Measurements from ENCODE around the gene RASIP1.
"Not testable (repeated sequence)": the region's sequence is repeated elsewhere in the genome, so short reads cannot be mapped to it uniquely, and the experiment has no call there.

The RASIP1 gene

GRCh38 chr19:48696353-48697010 lies 43.9 kb downstream of the RASIP1 start:
- peak overlapping the region; percentile 75 for H3K4me3 ChIP-seq (ENCODE audit: low read depth, low read length)
- no peaks in the 10 kb centered on the region for H3K27me3 ChIP-seq (ENCODE audit: control insufficient read depth, insufficient read depth, low read length)
- peak overlapping the region; percentile 23 for H3K9ac ChIP-seq (ENCODE audit: low read depth, low read length)
- H3K27ac ChIP-seq (ENCODE audit: low read depth, low read length) = peak overlapping the region; percentile 62
- H3K9me3 ChIP-seq (ENCODE audit: control insufficient read depth, insufficient read depth, low read length) = no peaks in the 10 kb centered on the region
- 0 out of 2 replicates have a peak, but pooled peaks cover 3% of the 10 kb centered on the region for H3K4me1 ChIP-seq (ENCODE audit: control insufficient read depth, insufficient read depth, low read length)
- no peaks in the 10 kb centered on the region for H3K36me3 ChIP-seq (ENCODE audit: control insufficient read depth, insufficient read depth, low read length)

- H3K36me3 ChIP-seq (ENCODE audit: control insufficient read depth, insufficient read depth, low read length) = no peaks in the 10 kb centered on the region
- peak within 1 kb of the TSS; percentile 62 for H3K27ac ChIP-seq (ENCODE audit: low read depth, low read length)
- H3K4me3 ChIP-seq (ENCODE audit: low read depth, low read length) = peak within 1 kb of the TSS; percentile 75
- no peaks in the 10 kb centered on the region for H3K27me3 ChIP-seq (ENCODE audit: control insufficient read depth, insufficient read depth, low read length)
- H3K9ac ChIP-seq (ENCODE audit: low read depth, low read length) = peak within 1 kb of the TSS; percentile 23
- 0 out of 2 replicates have a peak, but pooled peaks cover 3% of the 10 kb centered on the region for H3K4me1 ChIP-seq (ENCODE audit: control insufficient read depth, insufficient read depth, low read length)
- H3K9me3 ChIP-seq (ENCODE audit: control insufficient read depth, insufficient read depth, low read length) = no peaks in the 10 kb centered on the region
Measured at GRCh38 chr19:48695743-48696352, 44.6 kb downstream of the RASIP1 start, which contains the start of gene FUT2. TSS of gene FUT2 (plus strand) at chr19:48695971. CDS start at chr19:48702957, 6,986 bp downstream.

GRCh38 chr19:48693629-48694028 lies 46.8 kb downstream of the RASIP1 start:
- not testable (repeated sequence) for H3K27me3 ChIP-seq (ENCODE audit: control insufficient read depth, insufficient read depth, low read length); H3K9me3 ChIP-seq (ENCODE audit: control insufficient read depth, insufficient read depth, low read length); H3K27ac ChIP-seq (ENCODE audit: low read depth, low read length); H3K4me3 ChIP-seq (ENCODE audit: low read depth, low read length); H3K9ac ChIP-seq (ENCODE audit: low read depth, low read length); H3K36me3 ChIP-seq (ENCODE audit: control insufficient read depth, insufficient read depth, low read length); H3K4me1 ChIP-seq (ENCODE audit: control insufficient read depth, insufficient read depth, low read length)

GRCh38 chr19:48689449-48689848 lies 51.0 kb downstream of the RASIP1 start:
- no peaks in the 10 kb centered on the region for H3K27me3 ChIP-seq (ENCODE audit: control insufficient read depth, insufficient read depth, low read length)
- no peak overlapping the region for H3K27ac ChIP-seq (ENCODE audit: low read depth, low read length)
- no peaks in the 10 kb centered on the region for H3K36me3 ChIP-seq (ENCODE audit: control insufficient read depth, insufficient read depth, low read length)
- H3K4me3 ChIP-seq (ENCODE audit: low read depth, low read length) = no peak overlapping the region
- H3K9me3 ChIP-seq (ENCODE audit: control insufficient read depth, insufficient read depth, low read length) = no peaks in the 10 kb centered on the region
- H3K9ac ChIP-seq (ENCODE audit: low read depth, low read length) = no peak overlapping the region
- no peaks in the 10 kb centered on the region for H3K4me1 ChIP-seq (ENCODE audit: control insufficient read depth, insufficient read depth, low read length)

GRCh38 chr19:48687776-48688175 lies 52.6 kb downstream of the RASIP1 start:
- H3K36me3 ChIP-seq (ENCODE audit: control insufficient read depth, insufficient read depth, low read length) = no peaks in the 10 kb centered on the region

GRCh38 chr19:48686637-48687036 lies 53.8 kb downstream of the RASIP1 start:
- H3K9ac ChIP-seq (ENCODE audit: low read depth, low read length); H3K36me3 ChIP-seq (ENCODE audit: control insufficient read depth, insufficient read depth, low read length); H3K9me3 ChIP-seq (ENCODE audit: control insufficient read depth, insufficient read depth, low read length); H3K4me1 ChIP-seq (ENCODE audit: control insufficient read depth, insufficient read depth, low read length); H3K27me3 ChIP-seq (ENCODE audit: control insufficient read depth, insufficient read depth, low read length); H3K4me3 ChIP-seq (ENCODE audit: low read depth, low read length); H3K27ac ChIP-seq (ENCODE audit: low read depth, low read length): not testable (repeated sequence)

More at GRCh38 chr19:48687776-48688175, 52.6 kb downstream of the RASIP1 start:
- Histone ChIP-seq H3K9ac (ENCODE audit: low read depth, low read length) (no peak overlapping the region), H3K4me3 (ENCODE audit: low read depth, low read length) (no peak overlapping the region), H3K9me3 (ENCODE audit: control insufficient read depth, insufficient read depth, low read length) (no peaks in the 10 kb centered on the region), H3K27me3 (ENCODE audit: control insufficient read depth, insufficient read depth, low read length) (no peaks in the 10 kb centered on the region), H3K27ac (ENCODE audit: low read depth, low read length) (no peak overlapping the region), H3K4me1 (ENCODE audit: control insufficient read depth, insufficient read depth, low read length) (no peaks in the 10 kb centered on the region)

- H3K4me3 ChIP-seq (ENCODE audit: low read depth, low read length) = no peak overlapping the region
- H3K36me3 ChIP-seq (ENCODE audit: control insufficient read depth, insufficient read depth, low read length) = no peaks in the 10 kb centered on the region
- H3K27me3 ChIP-seq (ENCODE audit: control insufficient read depth, insufficient read depth, low read length) = no peaks in the 10 kb centered on the region
- no peaks in the 10 kb centered on the region for H3K4me1 ChIP-seq (ENCODE audit: control insufficient read depth, insufficient read depth, low read length)
- H3K27ac ChIP-seq (ENCODE audit: low read depth, low read length) = no peak overlapping the region
- no peaks in the 10 kb centered on the region for H3K9me3 ChIP-seq (ENCODE audit: control insufficient read depth, insufficient read depth, low read length)
- no peak overlapping the region for H3K9ac ChIP-seq (ENCODE audit: low read depth, low read length)
Measured at GRCh38 chr19:48686088-48686487, 54.3 kb downstream of the RASIP1 start.

GRCh38 chr19:48685583-48685982 lies 54.8 kb downstream of the RASIP1 start:
- Histone ChIP-seq H3K9me3 (ENCODE audit: control insufficient read depth, insufficient read depth, low read length) (no peaks in the 10 kb centered on the region), H3K4me3 (ENCODE audit: low read depth, low read length) (no peak overlapping the region), H3K9ac (ENCODE audit: low read depth, low read length) (no peak overlapping the region), H3K27ac (ENCODE audit: low read depth, low read length) (no peak overlapping the region), H3K4me1 (ENCODE audit: control insufficient read depth, insufficient read depth, low read length) (no peaks in the 10 kb centered on the region), H3K36me3 (ENCODE audit: control insufficient read depth, insufficient read depth, low read length) (no peaks in the 10 kb centered on the region), H3K27me3 (ENCODE audit: control insufficient read depth, insufficient read depth, low read length) (no peaks in the 10 kb centered on the region)

GRCh38 chr19:48683349-48683748 lies 57.1 kb downstream of the RASIP1 start:
- Histone ChIP-seq H3K27me3 (ENCODE audit: control insufficient read depth, insufficient read depth, low read length) (no peaks in the 10 kb centered on the region), H3K9ac (ENCODE audit: low read depth, low read length) (no peak overlapping the region), H3K4me1 (ENCODE audit: control insufficient read depth, insufficient read depth, low read length) (no peaks in the 10 kb centered on the region), H3K36me3 (ENCODE audit: control insufficient read depth, insufficient read depth, low read length) (no peaks in the 10 kb centered on the region), H3K27ac (ENCODE audit: low read depth, low read length) (no peak overlapping the region), H3K9me3 (ENCODE audit: control insufficient read depth, insufficient read depth, low read length) (no peaks in the 10 kb centered on the region), H3K4me3 (ENCODE audit: low read depth, low read length) (no peak overlapping the region)

- Histone ChIP-seq H3K36me3 (ENCODE audit: control insufficient read depth, insufficient read depth, low read length) (no peaks in the 10 kb centered on the region), H3K4me1 (ENCODE audit: control insufficient read depth, insufficient read depth, low read length) (no peaks in the 10 kb centered on the region), H3K9me3 (ENCODE audit: control insufficient read depth, insufficient read depth, low read length) (no peaks in the 10 kb centered on the region), H3K27me3 (ENCODE audit: control insufficient read depth, insufficient read depth, low read length) (no peaks in the 10 kb centered on the region), H3K4me3 (ENCODE audit: low read depth, low read length) (no peak overlapping the region), H3K9ac (ENCODE audit: low read depth, low read length) (no peak overlapping the region), H3K27ac (ENCODE audit: low read depth, low read length) (no peak overlapping the region)
Measured at GRCh38 chr19:48681127-48681470, 59.3 kb downstream of the RASIP1 start.

- H3K4me1 ChIP-seq (ENCODE audit: control insufficient read depth, insufficient read depth, low read length) = no peaks in the 10 kb centered on the region
- H3K9me3 ChIP-seq (ENCODE audit: control insufficient read depth, insufficient read depth, low read length) = no peaks in the 10 kb centered on the region
- no peak overlapping the region for H3K4me3 ChIP-seq (ENCODE audit: low read depth, low read length)
- H3K27me3 ChIP-seq (ENCODE audit: control insufficient read depth, insufficient read depth, low read length) = no peaks in the 10 kb centered on the region
- H3K27ac ChIP-seq (ENCODE audit: low read depth, low read length) = no peak overlapping the region
- no peak overlapping the region for H3K9ac ChIP-seq (ENCODE audit: low read depth, low read length)
- no peaks in the 10 kb centered on the region for H3K36me3 ChIP-seq (ENCODE audit: control insufficient read depth, insufficient read depth, low read length)
Measured at GRCh38 chr19:48680436-48681126, 59.8 kb downstream of the RASIP1 start.

Measured in HUES48 (cell line).